Right hindlimb (tissue), 1 donor: ENCODE results near the gene PRMT1.
"Not testable (repeated sequence)": the region's sequence is repeated elsewhere in the genome, so short reads cannot be mapped to it uniquely, and the experiment has no call there.

Source experiments
- DNase-seq: peaks from one replicate; pipeline ENCODE4 v3.0.0-alpha.2; 2018

Gene PRMT1

DNA sequence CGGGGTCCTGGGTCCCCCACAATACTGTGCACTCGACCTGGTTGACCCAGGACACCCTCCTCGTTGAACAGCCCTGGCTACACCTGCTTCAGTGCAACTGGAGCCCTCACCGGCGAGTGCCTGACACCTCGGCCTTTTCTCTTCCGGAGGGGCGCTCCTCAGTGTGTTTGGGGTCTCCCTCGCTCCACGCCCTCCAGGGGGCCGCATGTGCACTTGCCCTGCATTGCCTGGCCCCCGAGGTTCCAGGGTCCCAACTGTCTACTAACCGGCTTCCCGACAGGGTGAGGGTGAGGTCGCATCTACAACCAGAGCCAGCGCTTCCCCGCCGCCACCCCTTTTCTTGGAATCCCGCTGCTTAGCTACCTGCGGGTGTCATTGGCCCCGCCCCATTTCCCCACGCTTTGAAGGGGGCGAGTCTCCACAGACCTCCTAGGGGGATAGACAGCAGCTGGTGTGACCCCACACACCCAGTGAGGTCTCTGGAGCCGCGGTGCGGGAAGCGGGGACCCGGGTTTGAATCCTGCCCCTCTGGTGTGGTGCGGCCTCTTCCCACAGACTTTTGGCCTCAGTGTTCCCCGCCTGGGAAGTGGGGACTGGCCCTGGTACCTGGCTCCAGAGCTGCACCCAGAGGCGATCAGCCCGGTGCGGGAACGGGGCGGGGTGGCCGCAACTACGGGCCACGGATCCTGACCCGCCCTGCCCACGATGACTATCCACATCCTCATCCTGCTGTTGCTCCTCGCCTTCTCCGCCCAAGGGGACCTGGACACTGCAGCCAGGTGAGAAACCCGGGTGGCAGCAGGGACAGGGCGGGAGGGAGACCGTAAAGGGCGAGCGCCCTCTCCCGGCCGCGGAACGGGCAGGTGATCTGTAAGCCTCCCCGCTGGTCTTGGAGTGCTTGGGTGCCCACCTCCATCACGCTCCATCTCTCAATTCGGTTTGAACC, 12.3 kb downstream of the PRMT1 start, which contains the start of gene ADM5:
TSS of gene ADM5 (plus strand) at position 462 of the 946 bp plus-strand sequence. CDS start at position 706, 244 bp downstream.
- no peak for DNase-seq

GRCh38 chr19:49690079-49690655, 13.1 kb downstream of the PRMT1 start:
- no peak for DNase-seq

GRCh38 chr19:49690656-49691242, 13.7 kb downstream of the PRMT1 start, which contains the start of gene CPT1C:
Gene CPT1C, plus strand, starts transcription at chr19:49691116. Its CDS starts 1,137 bp downstream, at chr19:49692253.
- peak; percentile 90 for DNase-seq

DNA sequence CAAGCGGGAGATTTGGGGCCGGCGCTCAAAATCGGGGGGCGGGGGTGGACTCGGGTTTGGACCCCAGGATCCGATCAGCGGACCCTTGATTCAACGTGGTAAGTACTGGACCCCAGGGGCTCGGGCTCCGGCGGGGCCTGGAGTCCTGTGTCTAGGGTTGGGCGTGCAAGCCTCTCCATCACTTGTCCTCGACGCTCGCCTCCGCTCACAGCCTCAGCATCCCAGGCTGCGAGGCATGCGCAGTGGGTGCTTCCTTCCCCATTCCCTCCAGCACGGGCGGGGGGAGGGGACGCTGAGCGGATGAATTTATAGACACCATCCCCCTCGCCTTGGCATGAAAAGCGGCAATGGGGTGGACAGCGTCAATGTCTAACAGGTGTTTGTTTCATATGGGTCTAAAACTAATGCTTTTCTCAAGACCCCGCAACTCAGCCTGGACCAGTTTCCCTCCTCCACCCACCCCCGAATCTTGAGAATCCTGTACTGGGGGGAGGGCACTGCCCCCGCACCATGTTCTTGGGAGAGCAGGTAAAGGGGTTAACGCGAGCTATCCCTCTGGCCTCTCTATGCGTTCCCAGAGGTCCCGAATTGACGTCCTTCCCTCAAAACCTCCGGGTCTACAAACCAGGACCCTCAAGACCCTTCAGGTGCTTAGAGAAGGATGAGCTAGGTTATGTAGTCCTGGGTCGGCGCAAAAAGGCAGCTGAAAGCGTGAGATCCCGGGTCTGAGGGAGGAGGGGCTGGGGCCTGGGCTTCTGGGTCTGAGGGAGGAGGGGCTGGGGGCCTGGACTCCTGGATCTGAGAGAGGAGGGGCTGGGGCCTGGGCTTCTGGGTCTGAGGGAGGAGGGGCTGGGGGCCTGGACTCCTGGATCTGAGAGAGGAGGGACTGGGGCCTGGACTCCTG, 14.4 kb downstream of the PRMT1 start:
- DNase-seq: peak; percentile 87

DNA sequence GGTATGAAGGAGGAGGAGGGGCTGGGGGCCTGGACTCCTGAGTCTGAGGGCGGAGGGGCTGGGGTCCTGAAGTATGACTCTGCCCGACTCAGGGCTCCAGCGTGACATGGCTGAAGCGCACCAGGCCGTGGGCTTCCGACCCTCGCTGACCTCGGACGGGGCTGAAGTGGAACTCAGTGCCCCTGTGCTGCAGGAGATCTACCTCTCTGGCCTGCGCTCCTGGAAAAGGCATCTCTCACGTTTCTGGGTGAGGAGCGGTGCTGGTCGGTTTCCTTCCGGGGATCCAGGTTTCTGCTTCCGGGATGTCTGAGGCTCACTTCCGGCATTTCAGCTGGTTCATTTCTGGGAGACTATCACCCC, 15.1 kb downstream of the PRMT1 start:
- no peak for DNase-seq

DNA sequence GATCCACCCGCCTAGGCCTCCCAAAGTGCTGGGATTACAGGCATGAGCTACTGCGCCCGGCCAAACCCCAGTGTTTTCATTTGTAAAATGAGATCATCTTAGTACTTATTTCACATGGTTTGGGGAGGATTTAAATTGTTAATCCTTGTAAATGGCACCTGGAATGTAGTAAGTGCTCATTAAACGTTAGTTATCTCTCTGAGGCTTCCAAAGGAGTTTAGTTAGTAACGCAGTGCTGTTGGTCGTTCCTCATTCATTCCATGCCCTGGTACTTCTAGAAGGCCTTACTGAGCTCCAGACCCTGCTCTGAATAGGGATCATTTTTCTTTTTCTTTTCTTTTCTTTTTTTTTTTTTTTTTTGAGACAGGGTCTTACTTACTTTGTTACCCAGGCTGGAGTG, 19.0 kb downstream of the PRMT1 start:
- no peak for DNase-seq

- no peak for DNase-seq
These were observed 19.8 kb downstream of the PRMT1 start for GRCh38 chr19:49696865-49697264.

DNA sequence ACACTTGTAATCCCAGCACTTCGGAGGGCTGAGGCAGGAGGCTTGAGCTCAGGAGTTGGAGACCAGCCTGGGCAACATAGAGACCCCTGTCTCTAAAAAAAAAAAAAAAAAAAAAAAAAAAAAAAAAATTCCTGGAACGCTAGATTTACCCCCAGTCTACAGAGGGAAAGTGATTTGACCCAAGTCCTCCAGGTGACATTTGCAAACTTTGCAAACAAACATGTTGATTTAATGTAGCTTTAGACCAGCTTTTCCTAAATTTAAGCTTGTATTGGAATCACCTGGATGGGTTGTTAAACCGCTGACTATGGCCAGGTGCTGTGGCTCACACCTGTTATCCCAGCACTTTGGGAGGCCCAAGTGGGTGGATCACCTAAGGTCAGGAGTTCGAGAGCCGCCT, 22.3 kb downstream of the PRMT1 start:
- DNase-seq: no peak

GRCh38 chr19:49700563-49700962, 23.5 kb downstream of the PRMT1 start:
- DNase-seq: no peak

- DNase-seq: no peak
These were observed 24.3 kb downstream of the PRMT1 start for GRCh38 chr19:49701271-49701786.

DNA sequence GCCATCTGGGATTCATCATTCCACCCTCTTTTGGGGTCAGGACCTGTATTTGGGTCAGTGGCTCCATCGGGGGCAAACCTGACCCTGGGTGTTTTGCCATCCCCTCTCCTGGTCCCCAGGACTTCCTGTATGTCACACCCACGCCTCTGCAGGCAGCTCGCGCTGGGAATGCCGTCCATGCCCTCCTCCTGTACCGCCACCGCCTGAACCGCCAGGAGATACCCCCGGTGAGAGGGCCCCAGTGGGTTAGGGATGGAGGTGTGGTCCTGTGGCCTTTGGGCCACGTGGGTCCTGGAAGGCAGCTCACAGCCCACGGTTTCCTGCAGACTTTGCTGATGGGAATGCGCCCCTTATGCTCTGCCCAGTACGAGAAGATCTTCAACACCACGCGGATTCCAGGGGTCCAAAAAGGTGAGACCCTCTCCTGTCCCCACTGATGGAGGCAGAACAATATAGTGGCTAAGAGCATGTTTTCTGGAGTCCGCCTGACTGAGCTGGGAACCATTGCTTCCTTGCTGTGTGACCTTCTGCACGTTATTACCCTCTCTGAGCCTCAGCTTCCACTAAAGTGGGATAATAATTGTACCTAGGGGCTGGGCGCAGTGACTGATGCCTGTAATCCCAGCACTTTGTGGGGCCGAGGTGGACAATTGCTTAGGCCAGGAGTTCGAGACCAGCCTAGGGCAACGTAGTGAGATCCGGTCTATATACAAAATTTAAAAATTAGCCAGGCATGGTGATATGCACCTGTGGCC, 28.0 kb downstream of the PRMT1 start:
- no peak for DNase-seq

- no peak for DNase-seq
These were observed 28.8 kb downstream of the PRMT1 start for GRCh38 chr19:49705919-49706318.

- no peak for DNase-seq
These were observed 33.4 kb downstream of the PRMT1 start for GRCh38 chr19:49710372-49710951.

- DNase-seq: peak; percentile 45
These were observed 35.4 kb downstream of the PRMT1 start for GRCh38 chr19:49712397-49712859.

DNA sequence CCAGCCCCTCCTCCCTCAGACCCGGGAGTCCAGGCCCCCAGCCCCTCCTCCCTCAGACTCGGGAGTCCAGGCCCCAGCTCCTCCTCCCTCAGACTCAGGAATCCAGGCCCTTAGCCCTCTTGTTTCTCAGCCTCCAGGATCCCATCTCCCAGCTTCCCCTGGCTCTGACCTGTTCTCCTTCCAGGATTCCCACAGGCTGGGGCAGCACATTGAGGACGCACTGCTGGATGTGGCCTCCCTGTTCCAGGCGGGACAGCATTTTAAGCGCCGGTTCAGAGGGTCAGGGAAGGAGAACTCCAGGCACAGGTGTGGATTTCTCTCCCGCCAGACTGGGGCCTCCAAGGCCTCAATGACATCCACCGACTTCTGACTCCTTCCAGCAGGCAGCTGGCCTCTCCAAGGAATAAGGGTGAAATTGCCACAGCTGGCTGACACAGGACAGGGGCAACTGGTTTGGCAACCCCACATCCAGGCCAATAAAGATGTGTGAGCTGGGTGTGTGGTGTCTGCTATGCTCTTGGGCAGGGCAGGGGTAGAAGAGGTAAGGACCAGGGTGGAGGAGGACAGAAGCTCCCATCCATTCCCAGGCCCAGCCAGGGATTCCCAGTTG, 36.3 kb downstream of the PRMT1 start:
- DNase-seq: no peak

DNA sequence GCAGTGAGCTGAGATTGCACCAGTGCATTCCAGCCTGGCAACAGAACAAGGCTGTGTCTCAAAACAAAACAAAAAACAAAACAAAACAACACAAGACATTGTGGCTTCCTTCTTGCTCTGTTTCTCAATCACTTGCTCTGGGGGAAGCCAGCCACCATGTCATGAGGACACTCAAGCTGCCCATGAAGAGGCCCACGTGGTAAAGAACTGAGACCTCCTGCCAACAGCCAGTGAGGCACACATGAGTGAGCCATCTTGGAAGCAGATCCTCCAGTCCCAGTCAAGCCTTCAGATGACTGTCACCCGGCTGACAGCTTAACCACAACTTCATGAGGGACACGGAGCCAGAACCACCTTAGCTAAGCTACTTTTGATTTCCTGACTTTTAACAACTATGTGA, 39.1 kb downstream of the PRMT1 start:
- no peak for DNase-seq

- no peak for DNase-seq
These were observed 41.4 kb downstream of the PRMT1 start for GRCh38 chr19:49718511-49718910.

DNA sequence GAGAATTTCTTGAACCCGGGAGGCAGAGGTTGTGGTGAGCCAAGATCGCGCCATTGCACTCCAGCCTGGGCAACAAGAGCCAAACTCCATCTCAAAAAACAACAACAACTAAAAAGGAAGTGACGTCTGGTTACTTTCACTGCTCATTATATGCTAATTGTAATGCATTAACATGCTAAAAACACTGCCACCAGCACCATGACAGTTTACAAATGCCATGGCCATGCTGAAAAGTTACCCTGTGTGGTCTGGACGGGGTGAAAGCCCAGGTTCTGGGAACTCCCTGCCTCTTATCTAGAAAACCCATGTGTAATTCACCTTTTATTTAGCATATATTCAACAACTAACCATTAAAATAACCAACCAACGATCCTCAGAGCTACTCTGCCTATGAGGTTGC, 41.9 kb downstream of the PRMT1 start:
- DNase-seq: no peak

GRCh38 chr19:49719420-49719819, 42.3 kb downstream of the PRMT1 start:
- not testable (repeated sequence) for DNase-seq

DNA sequence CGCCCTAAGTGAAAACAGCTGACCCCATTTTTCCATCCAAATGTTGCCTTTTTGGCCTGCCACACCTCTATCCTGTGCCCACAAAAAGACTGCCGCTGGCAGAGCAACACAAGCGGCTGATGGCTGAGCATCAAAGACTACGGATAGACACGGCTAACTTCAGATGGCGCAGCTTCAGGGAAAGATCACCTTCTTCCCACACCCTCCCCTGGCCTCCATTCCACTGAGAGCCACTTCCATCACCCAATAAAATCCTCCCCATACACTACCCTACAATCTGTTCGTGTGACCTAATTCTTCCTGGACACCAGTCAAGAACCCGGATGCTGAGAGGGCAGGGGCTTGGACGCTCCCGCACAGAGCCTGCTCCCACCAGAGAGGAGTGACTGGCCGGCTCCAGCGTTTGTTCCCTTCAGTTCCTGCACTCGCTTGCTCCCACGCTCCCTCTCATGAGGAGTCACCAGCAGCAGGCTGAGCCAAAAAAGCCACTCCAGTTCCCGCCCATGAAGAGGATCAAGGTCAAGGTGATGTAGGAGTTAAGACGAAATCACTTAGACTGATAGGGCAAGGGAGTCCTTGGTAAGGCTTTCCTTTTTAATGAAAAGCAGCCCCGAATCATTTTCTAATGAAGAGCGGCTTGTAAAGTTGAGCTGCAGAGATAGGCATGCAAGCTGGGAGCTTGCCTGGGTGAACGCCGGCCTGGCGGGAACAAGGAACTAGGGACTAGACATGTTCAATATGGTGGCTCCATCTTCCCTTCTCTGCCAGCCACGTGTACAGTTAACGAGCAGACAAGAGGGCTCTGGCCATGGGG, 50.4 kb downstream of the PRMT1 start:
- DNase-seq: peak; percentile 65
